Neural cell (in vitro differentiated cells): Measurements from ENCODE around the gene RAB44. TPM values are rescaled to one million over a fixed set of nuclear protein-coding genes. Genes with fewer than 3 reads are reported as not detected.

Experiments
- H2AFZ ChIP-seq: fragments of 200-600, 300-800 bp; sonication (generic), shearing (Covaris generic); 2 replicates; pipeline ENCODE4 v1.6.0; 2014; ENCODE audit warnings: low read depth, mild to moderate bottlenecking, antibody characterized with exemption, low read length, moderate library complexity
- H3F3A ChIP-seq: fragments of 200-600 bp; shearing (Covaris generic); 2 replicates; pipeline ENCODE4 v1.6.1; 2016; ENCODE audit warnings: mild to moderate bottlenecking, moderate library complexity, mixed read lengths, antibody characterized with exemption, low read length; ENCODE audit not compliant: insufficient read depth, poor library complexity, severe bottlenecking
- H3K27ac ChIP-seq: fragments of 200-600, 300-800 bp; sonication (generic), shearing (Covaris generic); 2 replicates; pipeline ENCODE4 v1.5.1; 2014; ENCODE audit warnings: mild to moderate bottlenecking, low read length, moderate library complexity
- H3K27me3 ChIP-seq: fragments of 300-800, 200-600 bp; sonication (generic), shearing (Covaris generic); 2 replicates; pipeline ENCODE4 v1.6.0; 2014; ENCODE audit warnings: mild to moderate bottlenecking, low read depth, low read length, moderate library complexity; ENCODE audit not compliant: insufficient read depth
- H3K36me3 ChIP-seq: fragments of 300-800, 200-600 bp; sonication (generic), shearing (Covaris generic); 2 replicates; pipeline ENCODE4 v1.5.1; 2014; ENCODE audit warnings: mild to moderate bottlenecking, antibody characterized with exemption, low read length, moderate library complexity; ENCODE audit not compliant: insufficient read depth
- H3K4me2 ChIP-seq: fragments of 300-800, 200-600 bp; sonication (generic), shearing (Covaris generic); 2 replicates; pipeline ENCODE4 v1.6.0; 2014; ENCODE audit warnings: mild to moderate bottlenecking, low read length
- H3K4me3 ChIP-seq: fragments of 300-800, 200-600 bp; sonication (generic), shearing (Covaris generic); 2 replicates; pipeline ENCODE4 v1.5.1; 2014; ENCODE audit warnings: mild to moderate bottlenecking, low read length, moderate library complexity
- H3K79me2 ChIP-seq: fragments of 200-600 bp; shearing (Covaris generic); replicated peaks from 2 replicates; pipeline ENCODE4 v1.6.0; 2014; ENCODE audit warnings: mild to moderate bottlenecking, low read length, moderate library complexity; ENCODE audit not compliant: insufficient read depth
- H3K9ac ChIP-seq: fragments of 300-800, 200-600 bp; sonication (generic), shearing (Covaris generic); 2 replicates; pipeline ENCODE4 v1.6.1; 2016; ENCODE audit warnings: mild to moderate bottlenecking, low read length, mixed read lengths
- H3K9me2 ChIP-seq: fragments of 200-600 bp; shearing (Covaris generic); 2 replicates; pipeline ENCODE4 v1.6.1; 2016; ENCODE audit warnings: mild to moderate bottlenecking, low read length, mixed read lengths; ENCODE audit not compliant: insufficient read depth
- H3K9me3 ChIP-seq: fragments of 200-600, 300-800 bp; sonication (generic), shearing (Covaris generic); 2 replicates; pipeline ENCODE4 v1.6.1; 2016; ENCODE audit warnings: mild to moderate bottlenecking, mixed run types, low read length, moderate library complexity, mixed read lengths
- H4K20me1 ChIP-seq: fragments of 200-600 bp; shearing (Covaris generic); 2 replicates; pipeline ENCODE4 v1.6.1; 2016; ENCODE audit warnings: mild to moderate bottlenecking, mixed run types; ENCODE audit not compliant: insufficient read depth
- EP300 ChIP-seq: fragments of 450-650 bp; conservative IDR thresholded peaks from 2 replicates; pipeline ENCODE4 v1.6.1; 2014; ENCODE audit warnings: antibody characterized with exemption, mild to moderate bottlenecking, moderate library complexity; ENCODE audit not compliant: poor library complexity, severe bottlenecking
- EZH2 ChIP-seq: fragments of 200-600, 300-800 bp; shearing (Covaris generic), sonication (generic); IDR thresholded peaks from 2 replicates; pipeline ENCODE4 v1.6.1; 2014; ENCODE audit warnings: antibody characterized with exemption, low read length, borderline replicate concordance, mild to moderate bottlenecking; ENCODE audit not compliant: insufficient read depth, poor library complexity, severe bottlenecking
- MXI1 ChIP-seq: fragments of 450-650 bp; conservative IDR thresholded peaks from 2 replicates; pipeline ENCODE4 v1.6.1; 2014; ENCODE audit warnings: antibody characterized with exemption, mild to moderate bottlenecking; ENCODE audit not compliant: poor library complexity, severe bottlenecking
- POLR2AphosphoS5 ChIP-seq: IDR thresholded peaks from 2 replicates; pipeline ENCODE4 v1.6.1; 2012
- RAD21 ChIP-seq: fragments of 450-650 bp; conservative IDR thresholded peaks from 2 replicates; pipeline ENCODE4 v1.6.1; 2014; ENCODE audit warnings: antibody characterized with exemption, mild to moderate bottlenecking, moderate library complexity
- REST ChIP-seq: IDR thresholded peaks from 2 replicates; pipeline ENCODE4 v1.6.1; 2012; ENCODE audit warnings: borderline replicate concordance
- SMC3 ChIP-seq: fragments of 450-650 bp; conservative IDR thresholded peaks from 2 replicates; pipeline ENCODE4 v1.6.1; 2014; ENCODE audit warnings: antibody characterized with exemption, mild to moderate bottlenecking, moderate library complexity; ENCODE audit not compliant: poor library complexity
- TAF1 ChIP-seq: IDR thresholded peaks from 2 replicates; pipeline ENCODE4 v1.6.1; 2012; ENCODE audit warnings: low read depth
- polyA plus RNA-seq: library from polyadenylated mRNA; depleted of rRNA; stranded (reverse); fragments of >200 nt; gene quantifications from 2 replicates; pipeline ENCODE4 v1.2.3, GENCODE V29; 2014
- TF ChIP-seq, protein P1 (sequence below): fragments of 450-650 bp; IDR thresholded peaks from 2 replicates; pipeline ENCODE4 v1.5.1; 2014; ENCODE audit warnings: antibody characterized with exemption, mild to moderate bottlenecking, moderate library complexity; ENCODE audit not compliant: poor library complexity, severe bottlenecking

The RAB44 gene
- polyA plus RNA-seq, 1 donor from 2014 or later = not detected

- TF ChIP-seq, protein P1, sequence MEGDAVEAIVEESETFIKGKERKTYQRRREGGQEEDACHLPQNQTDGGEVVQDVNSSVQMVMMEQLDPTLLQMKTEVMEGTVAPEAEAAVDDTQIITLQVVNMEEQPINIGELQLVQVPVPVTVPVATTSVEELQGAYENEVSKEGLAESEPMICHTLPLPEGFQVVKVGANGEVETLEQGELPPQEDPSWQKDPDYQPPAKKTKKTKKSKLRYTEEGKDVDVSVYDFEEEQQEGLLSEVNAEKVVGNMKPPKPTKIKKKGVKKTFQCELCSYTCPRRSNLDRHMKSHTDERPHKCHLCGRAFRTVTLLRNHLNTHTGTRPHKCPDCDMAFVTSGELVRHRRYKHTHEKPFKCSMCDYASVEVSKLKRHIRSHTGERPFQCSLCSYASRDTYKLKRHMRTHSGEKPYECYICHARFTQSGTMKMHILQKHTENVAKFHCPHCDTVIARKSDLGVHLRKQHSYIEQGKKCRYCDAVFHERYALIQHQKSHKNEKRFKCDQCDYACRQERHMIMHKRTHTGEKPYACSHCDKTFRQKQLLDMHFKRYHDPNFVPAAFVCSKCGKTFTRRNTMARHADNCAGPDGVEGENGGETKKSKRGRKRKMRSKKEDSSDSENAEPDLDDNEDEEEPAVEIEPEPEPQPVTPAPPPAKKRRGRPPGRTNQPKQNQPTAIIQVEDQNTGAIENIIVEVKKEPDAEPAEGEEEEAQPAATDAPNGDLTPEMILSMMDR = no peak
- no peak for TF ChIP-seq MXI1
- no peak for TF ChIP-seq TAF1
- no peak for TF ChIP-seq RAD21
- no peak for TF ChIP-seq SMC3
- no peak for TF ChIP-seq EP300
- no peak for TF ChIP-seq REST
- no peak for TF ChIP-seq POLR2AphosphoS5
- TF ChIP-seq EZH2 = no peak
- H3K27ac ChIP-seq = no peak overlapping the region
Observed at GRCh38 chr6:36700071-36700812, 2.6 kb downstream of the RAB44 start.

DNA sequence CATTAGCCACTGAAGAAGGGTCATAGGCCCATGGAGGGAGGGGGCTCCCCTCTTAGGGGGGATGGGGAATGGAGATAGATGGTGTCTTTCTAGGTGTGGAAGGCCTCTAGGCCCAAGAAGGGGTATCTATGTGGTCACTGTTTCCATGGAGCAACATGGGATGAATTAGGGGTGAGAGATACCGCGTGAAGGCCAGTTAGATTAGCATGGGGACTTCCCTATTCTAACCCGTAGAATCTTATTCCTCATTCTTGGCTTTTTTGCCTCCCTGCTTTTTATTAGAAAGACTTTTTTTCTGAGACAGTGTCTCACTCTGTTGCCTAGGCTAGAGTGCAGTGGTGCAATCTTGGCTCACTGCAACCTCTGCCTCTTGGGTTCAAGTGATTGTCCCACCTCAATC lies 3.2 kb downstream of the RAB44 start:
- no peaks in the 10 kb centered on the region for H3F3A ChIP-seq

More at GRCh38 chr6:36700071-36700812, 2.6 kb downstream of the RAB44 start:
- Histone ChIP-seq H3K36me3 (no peaks in the 10 kb centered on the region), H3K4me3 (no peak overlapping the region), H4K20me1 (no peaks in the 10 kb centered on the region), H3K4me2 (no peak overlapping the region), H3F3A (no peaks in the 10 kb centered on the region), H3K79me2 (no peaks in the 10 kb centered on the region), H3K27me3 (no peaks in the 10 kb centered on the region), H3K9me2 (no peaks in the 10 kb centered on the region), H3K9ac (no peak overlapping the region), H2AFZ (no peak overlapping the region), H3K9me3 (peaks cover 2% of the 10 kb centered on the region)

More for the DNA sequence above, 3.2 kb downstream of the RAB44 start:
- Histone ChIP-seq H3K4me3 (no peak overlapping the region), H3K27ac (no peak overlapping the region), H3K9ac (no peak overlapping the region), H3K79me2 (no peaks in the 10 kb centered on the region), H3K36me3 (no peaks in the 10 kb centered on the region), H3K9me3 (peaks cover 2% of the 10 kb centered on the region), H2AFZ (no peak overlapping the region), H3K27me3 (no peaks in the 10 kb centered on the region), H4K20me1 (no peaks in the 10 kb centered on the region), H3K9me2 (no peaks in the 10 kb centered on the region), H3K4me2 (no peak overlapping the region)
- TF ChIP-seq EP300 = no peak
- TF ChIP-seq MXI1 = no peak
- TF ChIP-seq TAF1 = no peak
- no peak for TF ChIP-seq SMC3
- TF ChIP-seq, protein P1 = no peak
